Endometrium (tissue), 2 donors: ENCODE data around the gene ABCG4.
"Not testable (repeated sequence)": the region's sequence is repeated elsewhere in the genome, so short reads cannot be mapped to it uniquely, and the experiment has no call there.

Experiments
- FAIRE-seq: peaks from 2 replicates; lab custom pipeline; 2012; peaks lifted over from hg19 to GRCh38; lab: Jason Lieb, UNC
- donor health status: control.
- donor health status: control.

Gene ABCG4

DNA sequence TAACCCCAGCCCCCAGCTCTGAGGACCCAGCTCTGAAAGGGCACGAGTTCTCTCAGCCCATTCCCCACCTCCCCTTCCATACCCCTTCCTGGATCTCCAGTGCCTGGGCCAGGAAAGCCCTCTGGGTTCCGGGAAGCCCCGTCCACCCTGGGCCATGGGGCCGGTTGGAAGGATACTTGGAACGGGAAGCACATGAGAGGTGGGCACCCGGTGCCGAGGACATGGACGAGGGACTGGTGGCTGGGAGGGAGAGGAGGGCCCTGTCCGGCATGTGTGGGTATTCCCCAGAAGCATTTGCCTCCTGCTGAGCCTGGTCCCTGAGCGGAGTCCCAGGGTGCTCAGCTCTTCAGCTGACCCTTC, 32.6 kb upstream of the ABCG4 start:
- no peak for FAIRE-seq

DNA sequence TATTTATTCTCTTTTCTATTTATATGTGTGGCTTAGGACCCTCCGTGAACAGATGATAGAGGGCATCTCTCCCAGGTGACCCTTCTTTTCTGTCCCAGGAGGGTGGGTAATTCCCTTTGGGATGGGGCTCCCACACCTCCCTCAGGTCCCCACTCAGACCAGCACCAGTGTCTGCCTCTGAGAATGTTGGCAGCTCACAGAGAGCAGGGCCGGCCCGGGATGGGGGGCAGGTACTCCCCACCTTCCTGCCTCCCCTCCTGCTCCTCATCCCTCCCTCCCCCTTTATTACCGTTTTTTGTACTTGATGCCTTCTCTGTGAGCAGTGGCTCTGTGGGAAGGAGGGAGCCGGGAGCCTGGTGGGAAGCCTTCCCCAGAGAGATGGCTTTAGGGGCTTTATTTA, 32.3 kb upstream of the ABCG4 start:
- no peak for FAIRE-seq

DNA sequence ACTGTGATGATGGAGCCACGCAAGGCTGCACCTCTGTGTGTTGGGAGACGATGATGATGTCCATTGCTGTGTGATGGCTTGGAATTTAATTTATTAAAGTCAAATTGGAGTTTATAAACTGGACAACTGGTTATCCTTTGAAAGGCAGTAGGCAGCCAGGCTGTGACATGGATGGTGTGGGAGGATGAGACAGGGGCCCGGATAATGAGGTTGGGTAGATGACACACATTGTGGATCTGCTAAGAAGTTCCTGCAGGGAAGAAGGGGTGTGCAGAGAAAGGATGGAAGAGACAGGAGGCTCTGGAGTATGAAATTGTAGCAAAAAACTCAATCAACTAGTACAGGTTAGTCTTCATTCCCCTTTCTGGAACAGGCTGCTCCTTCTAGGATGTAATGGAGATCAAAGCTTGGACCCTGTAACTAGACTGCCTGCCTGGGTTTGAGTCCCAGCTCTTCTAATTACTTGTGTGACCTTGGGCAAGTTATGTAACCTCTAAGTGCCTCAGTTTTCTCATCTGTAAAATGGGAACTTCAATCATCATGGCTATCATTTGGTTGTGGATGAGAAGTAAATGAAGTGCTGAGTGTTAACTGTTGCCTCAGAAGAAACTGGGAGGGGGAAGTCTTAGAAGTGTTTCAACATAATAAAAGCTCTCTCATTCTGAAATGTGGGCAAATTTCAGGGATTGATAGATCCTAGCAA, 31.7 kb upstream of the ABCG4 start:
- FAIRE-seq, result no peak

DNA sequence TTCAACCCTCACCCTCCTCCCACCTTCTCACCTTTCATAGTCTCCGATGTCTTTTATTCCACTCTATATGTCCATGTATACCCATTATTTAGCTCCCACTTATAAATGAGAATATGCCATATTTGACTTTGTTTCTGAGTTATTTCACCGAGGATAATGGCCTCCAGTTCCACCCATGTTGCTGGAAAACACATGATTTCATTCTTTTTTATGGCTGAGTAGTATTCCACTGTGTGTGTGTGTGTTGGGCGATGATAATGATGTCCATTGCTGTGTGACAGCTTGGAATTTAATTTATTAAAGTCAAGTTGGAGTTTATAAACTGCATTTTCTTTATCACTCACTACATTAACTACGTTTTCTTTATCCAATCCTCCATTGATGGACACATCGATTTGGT, 30.6 kb upstream of the ABCG4 start:
- FAIRE-seq, result no peak

DNA sequence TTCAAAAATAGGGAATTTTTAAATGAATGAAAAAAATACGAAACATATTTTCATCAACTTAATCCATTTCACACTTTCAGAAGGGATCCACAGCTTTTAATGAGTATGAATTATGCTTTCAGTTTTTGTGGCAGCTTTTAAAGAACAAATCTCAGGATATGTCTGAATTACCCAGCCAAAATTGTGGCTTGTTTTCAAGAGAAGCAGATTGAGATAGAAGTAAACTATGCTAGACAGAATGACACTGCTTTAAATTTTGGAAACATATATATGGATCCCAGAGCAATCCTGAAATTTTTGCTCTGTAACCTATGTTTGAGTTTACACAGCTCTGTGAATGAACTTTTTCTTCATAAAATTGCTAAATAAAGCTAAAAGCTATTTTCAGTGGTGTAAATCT, 29.9 kb upstream of the ABCG4 start:
- FAIRE-seq, result no peak

DNA sequence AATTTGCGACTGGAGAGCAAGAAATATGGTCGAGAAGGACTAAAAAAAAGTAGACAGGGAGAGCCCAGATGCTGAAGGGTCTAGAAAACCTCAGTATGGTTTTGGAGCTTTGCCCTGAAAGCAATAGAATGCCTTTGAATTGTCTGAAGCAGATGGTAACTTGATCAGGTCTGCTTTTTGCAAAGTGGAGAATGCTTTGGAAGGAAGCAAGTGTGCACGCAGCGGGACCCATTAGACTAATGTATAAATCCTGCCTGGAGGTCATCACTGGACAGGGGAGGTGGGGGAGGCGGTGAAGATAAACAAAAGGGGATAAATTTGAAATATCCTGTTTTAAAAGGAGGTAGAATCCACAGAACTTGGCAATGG, 28.2 kb upstream of the ABCG4 start:
- FAIRE-seq, result no peak

DNA sequence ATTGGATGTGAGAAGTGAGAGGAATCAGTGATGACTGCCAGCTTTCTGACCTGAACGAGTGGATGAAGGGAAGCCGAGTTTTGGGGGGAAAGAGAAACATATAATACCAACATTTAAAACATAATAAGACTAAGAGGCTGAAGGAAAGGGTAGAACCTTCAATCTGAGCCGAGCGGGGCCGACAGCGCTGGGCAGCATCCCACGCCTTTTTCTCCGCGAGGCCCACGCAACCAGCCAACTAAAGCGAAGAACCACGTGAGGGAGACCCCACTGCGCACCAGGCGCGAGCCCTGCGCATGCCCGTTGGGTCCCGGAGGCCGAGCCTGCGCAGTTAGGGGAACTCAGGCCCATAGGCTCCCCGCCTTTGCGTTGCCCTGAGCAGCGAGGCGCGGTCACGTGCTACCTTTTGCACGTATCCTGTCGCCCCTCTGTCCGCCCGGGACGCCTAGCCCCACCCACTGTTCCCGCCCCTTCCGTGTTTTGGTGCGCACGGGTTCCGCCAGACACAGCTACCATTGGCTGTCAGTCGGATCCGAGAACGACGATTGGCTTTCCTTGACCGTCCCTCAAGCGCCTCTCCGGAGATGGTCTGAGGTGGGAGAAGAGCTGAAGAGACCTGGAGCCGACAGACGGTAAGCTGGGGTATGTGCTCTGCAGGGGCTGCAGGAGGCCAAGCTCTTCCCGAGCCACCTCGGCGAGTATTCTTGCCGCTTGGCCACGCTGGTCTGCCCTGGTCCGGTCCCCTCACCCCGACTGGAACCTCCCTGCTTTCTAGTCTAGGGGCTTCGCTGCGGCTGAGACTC, 27.6 kb upstream of the ABCG4 start, which contains the start of gene HINFP:
TSS of gene HINFP (plus strand) at position 573 of the 803 bp plus-strand sequence. CDS start 5,365 bp downstream, outside the sequence.
- FAIRE-seq, result peak; percentile 86

DNA sequence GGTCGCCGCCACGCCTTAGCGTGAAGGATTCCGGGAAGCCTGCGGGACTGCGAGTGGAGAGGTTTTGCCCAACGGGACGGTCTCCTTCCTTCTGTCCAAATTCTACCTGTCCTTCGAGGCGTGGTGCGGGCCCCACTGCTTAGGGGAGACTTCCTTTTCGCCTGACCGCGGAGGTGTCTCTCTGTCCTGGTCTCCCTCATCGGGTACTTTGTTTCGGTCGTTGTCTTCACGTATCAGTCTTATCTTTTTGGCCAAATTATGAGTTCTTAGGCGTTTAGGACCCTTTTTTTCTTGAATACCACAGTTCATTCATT, 27.1 kb upstream of the ABCG4 start:
- FAIRE-seq, result no peak

DNA sequence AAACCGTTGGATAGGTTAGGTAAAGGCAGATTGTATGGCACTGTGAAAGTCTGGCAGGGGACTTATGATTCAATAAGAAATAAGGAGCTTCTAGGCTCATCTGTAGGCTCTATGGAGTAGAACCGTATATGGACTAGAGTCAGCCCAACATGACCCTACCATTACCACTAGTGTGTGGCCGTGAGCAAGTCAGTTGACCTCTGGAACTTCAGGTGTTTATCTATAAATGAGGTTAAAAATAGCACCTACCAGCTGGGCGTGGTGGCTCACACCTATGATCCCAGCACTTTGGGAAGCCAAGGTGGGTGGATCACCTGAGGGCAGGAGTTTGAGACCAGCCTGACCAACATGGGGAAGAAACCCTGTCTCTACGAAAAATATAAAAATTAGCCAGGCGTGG, 23.0 kb upstream of the ABCG4 start:
- FAIRE-seq, result no peak

DNA sequence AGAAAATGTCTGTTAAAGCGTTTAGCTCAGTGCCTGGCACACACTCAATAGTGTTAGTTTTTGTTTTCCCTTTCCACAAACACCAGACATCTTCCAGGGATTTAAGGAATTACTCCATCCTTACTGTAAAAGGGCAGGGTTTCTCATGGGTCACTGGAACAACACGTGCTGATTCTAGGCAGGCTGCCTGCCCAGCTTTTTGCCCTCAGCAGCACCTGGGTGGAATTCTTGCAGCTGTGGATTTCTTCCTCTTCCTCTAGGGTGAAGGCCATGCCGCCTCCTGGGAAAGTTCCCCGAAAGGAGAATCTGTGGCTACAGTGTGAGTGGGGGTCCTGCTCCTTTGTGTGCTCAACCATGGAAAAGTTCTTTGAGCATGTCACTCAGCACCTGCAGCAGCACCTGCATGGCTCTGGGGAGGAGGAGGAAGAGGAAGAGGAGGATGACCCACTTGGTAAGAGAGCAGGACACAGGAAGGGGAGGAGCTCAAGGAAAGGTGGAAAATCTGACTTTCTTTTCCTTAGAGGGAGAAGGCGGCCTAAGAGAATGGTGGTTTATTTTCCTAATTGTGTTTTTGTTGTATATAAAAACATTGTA, 22.1 kb upstream of the ABCG4 start:
- no peak for FAIRE-seq

DNA sequence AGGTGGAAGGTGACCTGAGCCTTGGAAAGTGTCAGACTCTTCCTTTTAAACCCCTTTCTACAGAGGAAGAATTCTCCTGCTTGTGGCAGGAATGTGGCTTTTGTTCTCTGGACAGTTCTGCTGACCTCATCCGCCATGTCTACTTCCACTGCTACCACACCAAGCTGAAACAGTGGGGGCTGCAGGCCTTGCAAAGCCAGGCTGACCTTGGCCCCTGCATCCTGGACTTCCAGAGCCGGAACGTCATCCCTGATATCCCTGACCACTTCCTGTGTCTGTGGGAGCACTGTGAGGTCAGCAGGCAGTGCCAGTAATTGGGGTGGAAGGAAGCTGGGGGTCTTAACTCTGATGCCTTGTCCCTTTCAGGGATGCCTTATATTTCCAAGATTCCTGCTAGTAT, 18.2 kb upstream of the ABCG4 start:
- no peak for FAIRE-seq

DNA sequence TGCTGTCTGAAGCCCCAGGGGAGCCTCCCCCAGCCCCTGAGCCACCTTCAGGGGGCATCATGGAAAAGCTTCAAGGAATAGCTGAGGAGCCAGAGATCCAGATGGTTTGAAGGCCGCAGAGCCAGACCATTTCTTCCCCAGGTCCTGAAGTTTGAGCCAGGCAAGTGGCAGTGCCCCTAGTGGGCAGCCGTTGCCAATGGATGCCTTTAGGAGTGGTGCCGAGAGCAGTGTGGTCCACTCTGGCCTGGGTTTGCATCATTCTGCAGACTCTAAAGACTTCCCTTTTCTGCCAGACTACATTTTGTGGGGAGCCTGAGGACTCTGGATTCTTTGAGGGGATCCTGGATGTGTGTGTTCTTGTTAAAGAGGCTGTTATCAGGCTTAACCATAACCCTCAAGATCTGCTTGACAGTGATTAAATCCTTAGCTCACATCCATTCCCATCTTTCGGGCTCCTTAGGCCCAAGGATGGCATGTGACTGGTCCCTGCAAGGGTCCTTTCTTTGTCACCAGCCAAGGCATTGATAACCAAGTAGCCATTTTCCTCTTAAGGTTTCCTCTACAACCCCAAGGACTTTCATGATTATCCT, 14.4 kb upstream of the ABCG4 start:
- FAIRE-seq, result no peak

DNA sequence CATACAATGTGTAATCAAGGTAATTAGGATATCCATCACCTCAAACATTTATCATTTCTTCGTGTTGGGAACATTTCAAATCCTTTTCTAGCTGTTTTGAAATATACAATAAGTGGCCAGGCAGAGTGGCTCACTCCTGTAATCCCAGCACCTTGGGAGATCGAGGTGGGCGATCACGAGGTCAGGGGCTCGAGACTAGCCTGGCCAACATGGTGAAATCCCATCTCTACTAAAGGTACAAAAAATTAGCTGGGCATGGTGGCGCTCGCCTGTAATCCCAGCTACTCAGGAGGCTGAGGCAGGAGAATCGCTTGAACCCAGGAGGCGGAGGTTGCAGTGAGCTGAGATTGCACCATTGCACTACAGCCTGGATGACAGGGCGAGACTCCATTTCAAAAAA, 9.6 kb upstream of the ABCG4 start:
- FAIRE-seq, result not testable (repeated sequence)

DNA sequence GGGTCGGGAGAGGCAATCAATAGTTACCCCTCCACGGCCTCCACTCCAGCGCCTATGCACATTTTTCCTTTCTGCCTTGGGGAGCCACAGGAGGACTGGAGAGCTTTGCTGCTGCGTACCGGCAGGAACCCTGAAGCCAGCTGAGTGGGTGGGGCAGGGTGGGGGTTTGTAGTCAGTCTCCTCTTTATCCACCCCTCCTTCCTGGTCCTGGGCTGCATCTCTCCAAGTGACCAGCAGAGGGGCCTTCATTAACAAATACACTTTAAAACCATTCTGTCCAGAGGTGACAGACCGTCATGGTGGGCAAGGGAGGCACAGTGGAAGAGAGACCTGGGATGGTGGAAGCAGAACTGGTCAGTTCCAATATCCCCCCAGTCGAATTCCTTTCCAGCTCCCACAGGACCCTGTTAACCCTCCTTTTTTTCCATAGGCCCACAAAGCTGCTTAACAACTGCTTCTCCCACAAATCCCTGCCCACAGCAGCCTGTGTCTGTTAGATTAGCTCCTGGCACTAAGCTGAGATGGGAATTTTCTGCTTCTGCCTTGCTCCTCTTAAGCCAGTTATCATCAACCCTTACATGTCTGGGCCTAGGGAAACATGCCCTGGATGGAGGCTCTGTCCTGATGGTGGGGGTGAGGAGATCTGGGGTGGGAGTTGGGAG, 3.9 kb upstream of the ABCG4 start:
- FAIRE-seq, result no peak

DNA sequence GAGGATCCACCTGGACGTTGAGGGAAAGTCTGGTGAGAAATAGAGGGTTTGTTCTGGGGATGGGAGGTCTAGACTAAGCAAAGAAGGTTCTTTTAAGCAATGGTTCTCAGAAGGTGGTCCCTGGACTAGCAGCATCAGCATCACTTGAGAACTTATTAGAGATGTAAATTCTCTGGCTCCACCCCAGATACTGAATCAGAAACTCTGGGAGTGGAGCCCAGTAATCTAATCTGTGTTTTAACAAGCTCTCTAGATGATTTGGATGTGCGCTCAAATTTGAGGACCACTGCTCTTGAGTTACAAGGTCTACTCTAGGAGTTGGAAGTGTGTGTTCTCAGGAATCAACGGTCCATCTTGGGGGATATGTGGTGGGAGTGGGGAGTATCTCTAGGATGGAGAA, 3.3 kb upstream of the ABCG4 start:
- FAIRE-seq, result no peak

DNA sequence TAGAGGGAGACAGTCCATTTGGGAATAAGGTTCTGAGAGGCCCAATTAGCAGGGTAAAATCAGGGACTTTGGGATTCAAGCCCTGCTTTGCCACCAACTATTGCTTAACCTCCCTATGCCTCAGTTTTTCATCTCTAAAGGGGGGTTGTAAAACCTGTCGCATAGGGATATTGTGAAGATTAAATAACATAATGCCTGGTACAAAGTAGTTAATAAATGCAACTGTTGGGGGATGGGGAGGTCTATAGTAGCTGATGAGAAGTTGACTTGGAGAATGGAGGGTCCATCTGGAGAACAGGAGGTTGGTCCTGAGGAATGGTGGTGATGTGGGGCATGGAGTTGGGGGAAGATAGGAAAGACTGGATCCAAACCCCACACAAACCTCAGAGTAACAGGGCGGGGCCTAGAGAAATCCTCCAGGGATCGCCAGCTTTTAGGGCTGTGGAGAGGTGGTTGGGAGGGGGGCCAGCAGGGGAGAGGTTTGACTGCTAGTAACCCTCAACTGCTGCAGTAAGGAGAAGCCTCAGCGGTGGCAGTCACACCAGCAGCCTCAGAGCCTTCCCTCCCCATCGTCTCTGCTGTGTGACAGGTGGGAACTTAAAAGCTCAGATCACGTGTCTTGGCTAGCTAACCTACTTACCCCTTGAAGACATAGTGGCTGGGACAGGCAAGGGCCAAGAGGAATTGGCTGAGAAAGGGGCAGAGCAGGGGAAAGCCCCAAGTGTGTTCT, 1.1 kb upstream of the ABCG4 start:
- FAIRE-seq, result no peak

DNA sequence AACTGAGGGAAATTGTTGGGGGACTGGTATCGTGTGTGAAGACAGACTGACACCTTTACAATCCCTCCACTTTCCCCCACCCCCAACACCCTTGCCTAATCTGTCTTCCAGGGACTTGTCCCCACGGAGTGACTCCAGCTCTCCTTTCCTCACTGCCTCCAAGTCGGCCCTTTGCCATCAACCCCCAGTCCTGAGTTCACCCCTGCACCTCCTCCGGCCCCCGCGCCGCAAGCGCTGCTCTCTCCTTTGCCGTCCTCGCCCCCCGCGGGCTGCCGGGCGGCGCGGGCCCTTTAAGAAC, 183 bp upstream of the ABCG4 start:
- no peak for FAIRE-seq

DNA sequence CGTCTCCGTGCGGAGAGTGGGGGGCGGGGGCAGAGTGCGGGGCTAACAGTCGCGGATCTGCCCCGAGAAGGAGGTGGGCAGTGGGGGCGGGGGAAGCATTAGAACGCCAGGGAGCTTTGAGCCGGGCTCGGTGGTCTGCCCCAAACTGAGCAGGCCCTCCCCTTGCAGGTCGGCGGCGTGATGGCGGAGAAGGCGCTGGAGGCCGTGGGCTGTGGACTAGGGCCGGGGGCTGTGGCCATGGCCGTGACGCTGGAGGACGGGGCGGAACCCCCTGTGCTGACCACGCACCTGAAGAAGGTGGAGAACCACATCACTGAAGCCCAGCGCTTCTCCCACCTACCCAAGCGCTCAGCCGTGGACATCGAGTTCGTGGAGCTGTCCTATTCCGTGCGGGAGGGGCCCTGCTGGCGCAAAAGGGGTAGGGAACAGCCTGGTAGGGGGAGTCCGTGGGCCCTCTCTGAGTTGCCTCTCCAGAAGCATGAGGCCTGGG, 979 bp downstream of the ABCG4 start:
- no peak for FAIRE-seq

DNA sequence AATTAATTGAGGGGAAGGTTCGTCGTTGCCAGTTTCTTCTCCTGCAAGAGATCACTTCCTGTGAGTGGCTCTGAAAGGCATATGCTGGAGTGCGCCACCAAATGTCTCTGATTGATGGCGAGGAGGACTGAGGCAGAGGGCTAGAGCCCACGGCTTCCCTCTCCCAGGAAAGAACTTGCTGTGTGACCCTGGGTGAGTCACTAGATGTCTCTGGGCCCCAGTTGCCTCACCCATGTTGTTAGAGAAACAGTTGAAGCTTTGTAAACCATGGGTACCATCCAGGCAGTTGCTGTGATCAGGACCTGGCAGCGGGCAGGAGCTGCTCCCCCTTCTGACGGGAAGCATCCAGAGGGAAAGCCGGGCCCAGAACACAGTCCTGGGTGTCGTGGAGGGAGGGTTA, 3.2 kb downstream of the ABCG4 start:
- no peak for FAIRE-seq

DNA sequence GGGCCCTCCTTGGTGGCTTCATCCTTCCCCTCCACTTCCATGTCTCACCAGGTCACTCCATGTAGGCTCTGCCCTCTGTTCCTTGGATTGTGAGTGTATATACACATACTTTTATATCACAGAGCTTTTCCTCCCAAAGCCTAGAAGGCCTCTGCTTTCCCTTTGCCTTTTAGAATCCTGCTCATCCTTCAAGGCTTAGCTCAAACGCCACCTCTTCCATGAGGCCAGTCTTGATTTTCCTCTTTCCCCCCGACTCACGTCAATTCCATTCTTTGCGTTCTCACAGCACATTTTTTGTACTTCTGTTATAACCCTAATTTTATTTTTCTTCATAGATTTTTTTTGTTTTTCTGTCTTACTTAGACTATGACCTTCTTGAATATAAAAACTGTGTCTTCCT, 3.8 kb downstream of the ABCG4 start:
- no peak for FAIRE-seq

DNA sequence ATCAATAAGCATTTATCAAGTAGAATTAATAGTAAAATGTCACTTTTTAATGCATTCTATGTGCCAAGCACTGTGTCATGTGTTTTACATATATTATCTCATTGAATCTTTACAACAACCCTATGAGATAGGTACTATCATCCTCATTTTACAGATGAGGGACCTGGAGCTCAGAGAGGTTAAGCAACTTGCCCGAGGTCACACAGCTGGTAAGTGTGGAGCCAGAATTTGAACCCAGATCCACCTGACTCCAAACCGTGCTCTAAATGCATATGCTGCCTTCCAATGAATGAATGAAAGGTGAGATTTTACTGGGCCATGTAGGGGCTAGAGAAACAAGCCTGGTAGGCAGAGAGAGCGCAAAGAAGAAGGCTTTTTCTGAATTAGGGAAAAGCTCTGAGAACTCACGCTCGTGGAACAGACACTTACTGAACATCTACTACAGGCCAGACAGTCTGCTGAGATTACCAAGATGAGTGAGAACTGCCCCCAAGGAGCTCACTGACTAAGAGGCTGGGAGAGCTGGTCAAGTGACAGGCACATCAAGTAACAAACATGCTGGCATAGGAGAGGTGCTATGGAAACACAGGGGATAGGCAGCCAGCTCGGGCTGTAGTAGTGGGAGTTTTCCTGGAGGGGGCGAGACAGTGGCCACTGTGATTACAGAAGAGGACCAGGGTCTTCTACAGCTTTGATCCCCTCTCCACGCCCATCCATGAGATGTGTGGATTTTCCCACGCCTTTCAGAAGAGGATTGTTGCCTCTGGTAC, 4.4 kb downstream of the ABCG4 start:
- no peak for FAIRE-seq
